Thoracic aorta (tissue), 2 donors: ENCODE measurements around the gene GID8. TPM values are rescaled to one million over a fixed set of nuclear protein-coding genes. Genes with fewer than 3 reads are reported as not detected.

Experiments used
- ATAC-seq: fragments of 150-250 bp; one replicate; pipeline ENCODE4 v1.8.0; 2017; ENCODE audit warnings: low read depth; ENCODE audit not compliant: insufficient number of reproducible peaks, low FRiP score
- DNase-seq: peaks from one replicate; pipeline ENCODE4 v3.0.0-alpha.2; 2020; ENCODE audit warnings: low spot score
- H3K27ac ChIP-seq, 2 donors: fragments of 200-600 bp; sonication (generic); 1 replicate in 1 of 2; 2 replicates in 1 of 2; pipeline ENCODE4 v1.5.1; 2016; ENCODE audit warnings: mild to moderate bottlenecking in 2 of 2, moderate library complexity in 2 of 2
- H3K27me3 ChIP-seq: fragments of 200-600 bp; sonication (generic); replicated peaks from 2 replicates; pipeline ENCODE4 v1.6.0; 2016; ENCODE audit warnings: mild to moderate bottlenecking; ENCODE audit not compliant: insufficient read depth
- H3K36me3 ChIP-seq: fragments of 200-600 bp; sonication (generic); one replicate; pipeline ENCODE4 v1.5.1; 2016
- H3K4me1 ChIP-seq, 2 donors: fragments of 200-600 bp; sonication (generic); 1 replicate in 1 of 2; 2 replicates in 1 of 2; pipeline versions ENCODE4 v1.5.1 to v1.6.0; 2016; ENCODE audit warnings: low read depth in 2 of 2, mild to moderate bottlenecking in 1 of 2; ENCODE audit not compliant: control insufficient read depth in 1 of 2
- H3K4me3 ChIP-seq: fragments of 200-600 bp; sonication (generic); 2 replicates; pipeline ENCODE4 v1.5.1; 2016; ENCODE audit warnings: mild to moderate bottlenecking
- H3K9me3 ChIP-seq: fragments of 200-600 bp; sonication (generic); 2 replicates; pipeline ENCODE4 v1.5.1; 2016
- total RNA-seq, 2 donors: library from RNA; depleted of rRNA; stranded (reverse); fragments of >200 nt; gene quantifications; one replicate each; pipeline versions ENCODE4 v1.1.0 to v1.2.3, GENCODE V29; 2016
- TF ChIP-seq, protein P1 (sequence below): fragments of 200-600 bp; sonication (generic); IDR thresholded peaks from one replicate; pipeline ENCODE4 v1.5.1; 2019; ENCODE audit warnings: antibody characterized with exemption

Gene GID8
- total RNA-seq, 2 donors from 2014 or later = 29.1 to 30.3 TPM

DNA sequence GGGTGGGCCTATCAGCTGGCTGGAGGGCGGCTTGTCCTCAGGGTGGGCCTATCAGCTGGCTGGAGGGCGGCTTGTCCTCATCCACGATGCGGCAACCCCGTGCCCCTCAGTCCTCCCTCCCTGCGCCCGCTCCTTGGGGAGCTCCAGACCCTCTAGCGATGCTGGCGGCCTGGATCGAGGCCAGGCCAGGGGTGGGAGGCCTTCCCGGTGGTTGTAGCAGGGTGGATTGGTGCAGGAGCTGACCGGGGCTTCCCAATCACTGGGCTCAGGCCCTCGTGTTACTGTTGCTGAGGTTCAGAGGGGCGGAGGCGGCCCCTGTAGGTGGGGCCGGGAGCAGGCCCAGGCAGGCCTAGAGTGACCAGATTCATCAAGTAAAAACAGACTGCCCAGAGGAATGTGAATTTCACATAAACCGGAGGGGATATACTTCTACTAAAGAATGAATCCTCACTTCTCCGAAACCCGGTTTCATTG lies 23.4 kb downstream of the GID8 start:
- TF ChIP-seq, protein P1, sequence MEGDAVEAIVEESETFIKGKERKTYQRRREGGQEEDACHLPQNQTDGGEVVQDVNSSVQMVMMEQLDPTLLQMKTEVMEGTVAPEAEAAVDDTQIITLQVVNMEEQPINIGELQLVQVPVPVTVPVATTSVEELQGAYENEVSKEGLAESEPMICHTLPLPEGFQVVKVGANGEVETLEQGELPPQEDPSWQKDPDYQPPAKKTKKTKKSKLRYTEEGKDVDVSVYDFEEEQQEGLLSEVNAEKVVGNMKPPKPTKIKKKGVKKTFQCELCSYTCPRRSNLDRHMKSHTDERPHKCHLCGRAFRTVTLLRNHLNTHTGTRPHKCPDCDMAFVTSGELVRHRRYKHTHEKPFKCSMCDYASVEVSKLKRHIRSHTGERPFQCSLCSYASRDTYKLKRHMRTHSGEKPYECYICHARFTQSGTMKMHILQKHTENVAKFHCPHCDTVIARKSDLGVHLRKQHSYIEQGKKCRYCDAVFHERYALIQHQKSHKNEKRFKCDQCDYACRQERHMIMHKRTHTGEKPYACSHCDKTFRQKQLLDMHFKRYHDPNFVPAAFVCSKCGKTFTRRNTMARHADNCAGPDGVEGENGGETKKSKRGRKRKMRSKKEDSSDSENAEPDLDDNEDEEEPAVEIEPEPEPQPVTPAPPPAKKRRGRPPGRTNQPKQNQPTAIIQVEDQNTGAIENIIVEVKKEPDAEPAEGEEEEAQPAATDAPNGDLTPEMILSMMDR = no peak
- no peaks in the 10 kb centered on the region for H3K36me3 ChIP-seq
- H3K27me3 ChIP-seq = no peaks in the 10 kb centered on the region
- ATAC-seq = no peak
- H3K27ac ChIP-seq = no peak overlapping the region
- no peaks in the 10 kb centered on the region for H3K4me1 ChIP-seq
- no peak overlapping the region for H3K4me3 ChIP-seq
- H3K9me3 ChIP-seq = no peaks in the 10 kb centered on the region
- no peak for DNase-seq

DNA sequence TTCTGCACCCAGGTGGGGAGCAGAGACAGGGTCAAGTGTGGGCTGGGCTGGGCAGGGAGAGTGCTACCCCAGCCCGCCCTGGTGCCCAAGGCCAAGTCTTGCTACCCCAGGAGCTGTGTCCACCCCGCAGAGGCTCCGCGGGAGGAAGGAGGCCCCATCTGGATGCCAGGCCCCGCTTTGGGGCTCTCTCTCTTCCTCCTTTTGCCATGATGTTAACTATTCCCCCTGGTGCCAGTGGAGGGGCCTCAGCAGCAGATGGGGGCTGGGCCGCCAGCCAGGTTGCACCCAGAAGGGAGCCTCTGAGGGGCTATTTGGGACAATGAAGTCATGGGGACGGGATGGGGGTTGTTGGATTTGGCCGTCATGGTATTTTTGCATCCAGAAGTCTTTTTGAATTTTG lies 23.9 kb downstream of the GID8 start:
- Histone ChIP-seq H3K36me3 (no peaks in the 10 kb centered on the region), H3K4me3 (no peak overlapping the region), H3K27ac (no peak overlapping the region), H3K4me1 (no peaks in the 10 kb centered on the region), H3K27me3 (no peaks in the 10 kb centered on the region), H3K9me3 (no peaks in the 10 kb centered on the region)
- DNase-seq (no peak), ATAC-seq (no peak)
- TF ChIP-seq, protein P1 = no peak

DNA sequence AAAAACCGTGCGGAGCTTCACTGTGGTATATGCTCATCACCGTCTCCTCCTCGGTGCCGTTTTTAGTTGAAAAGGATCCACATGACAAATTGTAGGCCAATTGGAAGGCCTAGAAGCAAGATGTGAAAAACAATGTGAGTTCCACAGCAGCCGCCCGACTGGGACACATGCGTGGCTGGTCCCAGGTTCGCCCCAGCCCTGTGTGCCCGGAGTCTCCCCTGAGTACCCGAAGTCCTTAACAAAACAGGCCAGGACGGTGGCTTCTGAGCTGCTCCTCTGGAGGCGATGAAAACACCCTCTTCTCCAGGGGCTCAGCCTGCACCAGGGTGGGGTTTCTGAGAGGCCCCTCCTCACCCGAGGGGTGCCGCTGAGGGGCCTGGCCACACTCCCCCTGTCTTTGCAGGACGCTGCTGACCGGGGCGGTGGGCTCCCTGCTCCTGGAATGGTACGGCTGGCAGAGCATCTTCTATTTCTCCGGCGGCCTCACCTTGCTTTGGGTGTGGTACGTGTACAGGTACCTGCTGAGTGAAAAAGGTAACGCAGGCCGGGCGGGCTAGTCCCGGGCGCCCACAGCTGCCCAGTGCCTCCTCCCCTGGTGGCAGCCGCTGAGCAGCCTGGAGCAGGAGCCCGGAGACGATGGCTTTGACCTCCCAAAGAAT lies 24.4 kb downstream of the GID8 start:
- no peaks in the 10 kb centered on the region for H3K27me3 ChIP-seq
- TF ChIP-seq, protein P1 = no peak
- no peaks in the 10 kb centered on the region for H3K9me3 ChIP-seq
- H3K27ac ChIP-seq = no peak overlapping the region
- H3K4me1 ChIP-seq = no peaks in the 10 kb centered on the region
- no peak overlapping the region for H3K4me3 ChIP-seq
- no peak for ATAC-seq
- no peak for DNase-seq
- H3K36me3 ChIP-seq = no peaks in the 10 kb centered on the region

DNA sequence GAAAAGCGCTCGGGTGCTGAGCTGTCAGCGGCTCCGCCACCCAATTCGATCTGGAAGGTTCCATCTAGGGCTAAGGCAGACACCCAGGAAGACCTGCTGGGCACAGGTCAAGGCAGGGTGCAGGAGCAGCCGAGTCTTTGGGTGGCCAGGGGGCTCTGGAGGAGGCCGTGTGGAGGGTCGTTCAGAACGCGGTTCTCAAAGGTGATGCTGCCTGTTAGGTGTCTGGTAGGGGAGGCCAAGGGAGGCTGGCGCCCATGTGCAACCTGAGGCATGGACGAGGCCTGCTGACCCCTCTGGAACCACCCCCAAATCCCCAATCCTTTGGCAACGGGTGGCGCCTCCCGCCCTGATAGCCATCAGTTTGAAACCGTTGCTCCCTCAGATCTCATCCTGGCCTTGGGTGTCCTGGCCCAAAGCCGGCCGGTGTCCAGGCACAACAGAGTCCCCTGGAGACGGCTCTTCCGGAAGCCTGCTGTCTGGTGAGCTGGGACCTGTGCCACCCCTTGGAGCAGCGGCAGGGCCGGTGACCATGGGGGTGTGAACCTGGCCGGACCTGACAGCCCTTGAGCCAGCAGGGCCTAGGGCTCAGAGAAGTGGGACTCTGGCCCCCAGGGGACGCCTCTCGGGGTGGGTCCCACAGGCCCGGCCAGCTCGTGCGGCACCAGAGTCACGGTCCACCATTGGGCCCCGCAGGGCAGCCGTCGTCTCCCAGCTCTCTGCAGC lies 25.1 kb downstream of the GID8 start:
- Histone ChIP-seq H3K4me1 (no peaks in the 10 kb centered on the region), H3K4me3 (no peak overlapping the region), H3K36me3 (no peaks in the 10 kb centered on the region), H3K27me3 (no peaks in the 10 kb centered on the region), H3K27ac (no peak overlapping the region), H3K9me3 (no peaks in the 10 kb centered on the region)
- DNase-seq (no peak), ATAC-seq (no peak)
- TF ChIP-seq, protein P1 = no peak

DNA sequence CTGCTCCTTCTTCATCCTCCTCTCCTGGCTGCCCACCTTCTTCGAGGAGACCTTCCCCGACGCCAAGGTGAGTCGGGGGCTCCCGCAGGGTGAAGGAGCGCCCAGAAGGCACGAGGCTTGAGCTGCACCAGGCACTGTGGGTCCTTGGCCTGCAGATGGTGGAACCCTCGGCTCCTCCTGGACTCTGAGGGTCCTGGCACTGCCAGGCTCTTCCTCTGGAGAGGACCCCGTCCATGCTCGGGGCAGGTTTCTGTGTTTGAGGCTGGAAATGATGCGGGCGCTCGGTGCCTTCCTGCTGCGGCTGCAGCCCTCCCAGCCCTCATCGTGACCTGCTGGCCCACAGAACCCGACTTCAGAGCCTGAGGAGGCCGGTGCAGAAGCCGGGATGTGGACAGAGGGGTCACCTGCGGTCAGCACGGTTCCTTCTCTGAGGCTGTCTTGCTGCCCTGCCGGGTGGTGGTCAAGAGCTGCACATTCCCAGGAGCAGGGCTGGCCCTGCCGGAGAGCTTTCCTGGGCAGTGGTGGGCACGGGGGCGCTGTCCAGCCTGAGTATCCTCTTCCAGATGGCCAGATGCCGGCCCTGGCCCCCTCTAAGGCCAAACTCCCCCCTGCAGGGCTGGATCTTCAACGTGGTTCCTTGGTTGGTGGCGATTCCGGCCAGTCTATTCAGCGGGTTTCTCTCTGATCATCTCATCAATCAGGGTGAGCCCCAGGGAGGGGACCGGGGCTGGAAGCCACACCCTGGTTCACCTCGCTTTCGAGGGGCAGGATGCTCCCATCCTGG lies 25.9 kb downstream of the GID8 start:
- no peaks in the 10 kb centered on the region for H3K36me3 ChIP-seq
- H3K9me3 ChIP-seq = no peaks in the 10 kb centered on the region

More for the DNA sequence above, 25.9 kb downstream of the GID8 start:
- no peak for DNase-seq
- Histone ChIP-seq H3K4me3 (no peak overlapping the region), H3K4me1 (no peaks in the 10 kb centered on the region), H3K27ac (no peak overlapping the region), H3K27me3 (no peaks in the 10 kb centered on the region)
- TF ChIP-seq, protein P1 = no peak
- no peak for ATAC-seq
